HG02870 (cell line): ENCODE results near the gene CYFIP1.

ENCODE experiments used
- ATAC-seq: cut with Tn5 transposase; IDR thresholded peaks from one replicate; pipeline ENCODE4 v1.9.1; 2021; ENCODE audit warnings: mild to moderate bottlenecking, moderate library complexity; ENCODE audit not compliant: unreplicated experiment

Gene CYFIP1

GRCh38 chr15:22951031-22951380, 29.2 kb downstream of the CYFIP1 start:
- no peak for ATAC-seq

- no peak for ATAC-seq
These were observed 29.7 kb downstream of the CYFIP1 start for GRCh38 chr15:22950256-22950990.

GRCh38 chr15:22949074-22949547, 31.1 kb downstream of the CYFIP1 start:
- ATAC-seq, result no peak

GRCh38 chr15:22948056-22948455, 32.1 kb downstream of the CYFIP1 start:
- no peak for ATAC-seq

- ATAC-seq, result no peak
These were observed 32.8 kb downstream of the CYFIP1 start for GRCh38 chr15:22947101-22948000.

GRCh38 chr15:22945071-22945470, 35.1 kb downstream of the CYFIP1 start:
- ATAC-seq, result no peak

- ATAC-seq, result no peak
These were observed 35.5 kb downstream of the CYFIP1 start for GRCh38 chr15:22944651-22945050.

GRCh38 chr15:22942877-22943276, 37.3 kb downstream of the CYFIP1 start:
- no peak for ATAC-seq

GRCh38 chr15:22942306-22942855, 37.8 kb downstream of the CYFIP1 start:
- ATAC-seq, result no peak

GRCh38 chr15:22941179-22941578, 39.0 kb downstream of the CYFIP1 start:
- no peak for ATAC-seq

GRCh38 chr15:22939652-22940061, 40.5 kb downstream of the CYFIP1 start:
- ATAC-seq, result no peak

GRCh38 chr15:22939051-22939450, 41.1 kb downstream of the CYFIP1 start:
- ATAC-seq, result no peak

- ATAC-seq, result peak; percentile 88
These were observed 43.3 kb downstream of the CYFIP1 start for GRCh38 chr15:22936577-22937472.

- ATAC-seq, result no peak
These were observed 46.5 kb downstream of the CYFIP1 start for GRCh38 chr15:22933641-22934061.

GRCh38 chr15:22931784-22932536, 48.2 kb downstream of the CYFIP1 start:
- ATAC-seq, result no peak

GRCh38 chr15:22930782-22931484, 49.2 kb downstream of the CYFIP1 start:
- no peak for ATAC-seq

- ATAC-seq, result no peak
These were observed 52.4 kb downstream of the CYFIP1 start for GRCh38 chr15:22927761-22928160.

GRCh38 chr15:22925875-22926274, 54.3 kb downstream of the CYFIP1 start:
- ATAC-seq, result no peak

GRCh38 chr15:22922003-22922402, 58.2 kb downstream of the CYFIP1 start:
- no peak for ATAC-seq
